GM20431 (cell line): Measurements from ENCODE around the gene NEDD4L.
"Not testable (repeated sequence)": the region's sequence is repeated elsewhere in the genome, so short reads cannot be mapped to it uniquely, and the experiment has no call there.

ENCODE experiments used
- in situ Hi-C: fragments of 300-500 bp; cut with MseI, MboI; formaldehyde crosslinking; loops from one replicate; pipeline ENCODE4 v1.15.0; 2020; ENCODE audit warnings: low sequenced_read_pairs; ENCODE audit not compliant: unreplicated experiment

NEDD4L gene

DNA sequence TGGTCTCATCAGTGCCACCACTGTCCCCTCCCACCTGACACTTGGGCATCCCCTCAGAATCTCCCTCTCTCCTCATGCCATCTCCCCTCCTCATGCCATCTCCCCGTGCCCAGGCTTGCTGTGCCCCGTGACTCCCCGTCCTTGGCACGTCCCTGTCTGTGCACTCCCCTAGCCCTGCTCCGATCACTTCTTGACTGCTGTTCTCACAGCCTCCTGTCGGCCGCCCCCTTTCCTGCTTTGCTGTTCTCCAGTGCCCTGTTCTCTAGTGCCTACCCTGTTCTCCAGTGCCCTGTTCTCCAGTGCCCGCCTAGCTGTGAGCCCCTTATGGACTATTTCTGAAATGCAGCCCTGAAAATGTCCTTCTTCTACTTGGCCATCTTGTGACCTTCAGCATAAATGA, 331.0 kb downstream of the NEDD4L start:
- in situ Hi-C loops: no loop called here

DNA sequence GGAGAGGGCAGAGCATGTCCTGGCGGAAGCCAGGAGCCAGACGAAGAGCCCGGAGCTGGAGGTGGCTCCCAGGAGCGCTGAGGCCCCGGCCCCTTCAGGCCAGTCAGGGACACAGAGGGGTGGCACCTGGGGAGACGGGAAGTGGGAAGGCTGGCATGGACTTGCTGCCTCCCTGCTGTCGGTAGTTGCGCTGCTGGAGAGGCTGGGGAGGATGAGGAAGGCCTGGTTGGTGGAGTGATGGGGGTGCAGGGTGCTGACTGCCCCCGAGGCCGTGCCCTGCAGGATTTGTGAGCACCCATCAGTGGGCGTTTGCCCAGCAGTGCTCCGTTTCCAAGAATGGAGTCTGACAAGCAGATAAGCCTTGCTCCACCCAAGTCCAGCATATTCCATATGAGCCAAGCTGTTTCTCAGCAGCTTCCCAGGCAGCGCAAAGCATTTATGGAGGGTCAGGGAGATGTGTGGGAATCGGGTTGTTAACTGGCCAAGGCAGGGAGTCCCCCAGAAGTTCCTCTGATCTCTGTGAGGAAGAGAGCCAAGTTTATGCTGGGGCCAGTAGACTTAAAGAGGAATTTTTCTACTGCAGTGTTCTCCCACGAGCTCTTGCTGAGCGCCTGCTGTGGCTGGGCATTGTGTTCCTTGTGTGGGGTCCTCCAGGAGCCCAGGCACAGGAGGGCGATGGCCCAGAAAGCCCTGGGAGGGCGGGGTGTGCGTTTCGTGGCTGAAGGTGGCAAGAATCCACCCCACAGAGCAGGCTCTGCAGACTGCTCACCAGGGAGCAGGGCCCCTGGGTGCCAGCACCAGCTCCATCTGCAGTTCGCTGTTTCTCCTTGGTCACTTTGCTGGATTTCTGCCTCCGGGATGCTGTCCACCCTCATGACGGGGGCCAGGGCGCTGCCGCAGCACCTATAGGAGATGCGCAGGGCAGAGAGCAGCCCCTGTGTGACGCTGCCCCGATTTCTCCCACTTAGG, 334.7 kb downstream of the NEDD4L start:
- in situ Hi-C loops: no loop called here

DNA sequence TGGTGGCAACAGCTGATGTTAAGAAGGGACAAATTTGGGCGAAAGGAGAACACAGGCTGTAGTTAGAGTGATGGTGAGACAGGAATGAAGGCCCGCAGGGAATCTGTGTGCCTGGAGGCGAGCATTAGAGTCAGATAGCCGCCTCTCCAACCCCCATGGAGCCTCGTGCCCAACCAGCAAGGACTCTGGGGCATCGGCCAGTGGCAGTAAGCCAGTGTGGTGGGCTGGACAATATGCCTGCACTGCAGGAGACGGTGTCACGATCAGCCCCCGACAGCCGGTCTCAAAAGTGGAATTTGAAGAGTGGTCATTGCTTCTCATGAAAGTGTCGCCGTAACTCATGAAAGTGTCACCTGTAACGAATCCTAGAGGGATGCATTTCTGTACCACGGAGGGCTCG, 335.4 kb downstream of the NEDD4L start:
- in situ Hi-C loops: no loop called here

DNA sequence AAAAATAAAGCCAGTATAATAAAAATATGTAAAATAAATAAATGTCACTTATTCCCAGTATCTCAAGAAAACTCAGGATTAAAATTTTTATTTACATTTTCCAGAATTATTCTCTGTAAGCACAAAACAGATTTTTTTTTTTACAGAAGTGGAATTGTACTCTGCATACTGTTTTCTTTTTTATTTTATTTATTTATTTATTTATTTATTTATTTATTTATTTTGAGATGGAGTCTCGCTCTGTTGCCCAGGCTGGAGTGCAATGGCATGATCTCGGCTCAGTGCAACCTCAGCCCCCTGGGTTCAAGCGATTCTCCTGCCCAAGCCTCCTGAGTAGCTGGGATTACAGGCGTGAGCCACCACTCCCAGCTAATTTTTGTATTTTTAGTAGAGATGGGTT, 336.1 kb downstream of the NEDD4L start:
- in situ Hi-C loops: not testable (repeated sequence)

DNA sequence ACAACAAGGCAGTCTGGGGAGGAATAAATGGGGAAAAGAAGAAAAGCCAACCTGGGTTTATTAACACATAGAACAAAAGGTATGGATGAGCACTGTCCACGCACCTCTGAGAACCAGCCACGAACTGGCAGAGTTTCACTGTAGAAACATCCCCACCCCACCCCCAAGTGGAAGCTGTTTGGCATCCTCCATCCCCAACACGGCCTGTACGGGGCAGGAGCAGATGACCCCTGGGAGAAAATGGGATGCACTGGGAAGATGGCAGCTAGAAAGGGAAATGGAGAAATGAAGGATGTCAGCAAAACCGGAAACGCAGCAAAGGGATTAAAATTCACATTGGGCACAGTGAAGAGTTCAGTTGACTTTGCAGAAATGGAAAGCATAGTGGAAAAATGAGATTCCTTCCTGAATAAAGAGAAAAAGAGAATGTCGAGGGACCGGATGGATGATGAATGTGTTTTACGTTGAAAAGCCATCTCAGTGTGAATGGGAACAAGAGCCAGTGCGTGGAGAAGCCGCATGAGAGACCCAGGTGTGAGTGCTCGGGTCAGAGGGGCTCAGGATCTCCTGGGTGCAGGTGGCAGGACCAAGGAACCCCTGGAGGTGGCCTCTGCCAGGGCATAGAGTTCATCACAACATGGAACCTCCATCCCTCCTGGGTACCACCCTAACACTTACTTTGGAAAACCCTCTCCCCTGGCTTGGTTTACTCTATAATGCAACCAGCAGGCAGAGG, 337.8 kb downstream of the NEDD4L start:
- in situ Hi-C loops: no loop called here

DNA sequence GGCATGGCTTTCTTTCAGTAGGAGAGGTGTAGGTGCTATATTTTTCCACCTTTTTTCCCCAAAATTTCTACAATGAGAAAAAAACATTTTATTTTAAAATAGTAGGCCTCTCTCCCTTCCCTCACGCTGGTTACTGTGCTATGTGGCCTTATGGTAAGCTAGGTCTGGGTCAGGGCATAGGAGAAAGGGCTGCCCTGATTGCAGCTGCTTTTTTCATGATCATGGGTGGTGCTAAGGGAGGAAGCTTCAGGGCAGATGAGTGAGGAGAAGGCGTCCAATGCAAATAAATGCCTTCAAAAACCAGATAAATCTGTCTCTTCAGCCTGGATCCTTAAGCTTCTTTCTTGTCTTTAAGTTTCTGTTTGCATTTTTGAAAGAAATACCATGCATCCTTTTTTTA, 338.4 kb downstream of the NEDD4L start:
- in situ Hi-C loops: no loop called here

DNA sequence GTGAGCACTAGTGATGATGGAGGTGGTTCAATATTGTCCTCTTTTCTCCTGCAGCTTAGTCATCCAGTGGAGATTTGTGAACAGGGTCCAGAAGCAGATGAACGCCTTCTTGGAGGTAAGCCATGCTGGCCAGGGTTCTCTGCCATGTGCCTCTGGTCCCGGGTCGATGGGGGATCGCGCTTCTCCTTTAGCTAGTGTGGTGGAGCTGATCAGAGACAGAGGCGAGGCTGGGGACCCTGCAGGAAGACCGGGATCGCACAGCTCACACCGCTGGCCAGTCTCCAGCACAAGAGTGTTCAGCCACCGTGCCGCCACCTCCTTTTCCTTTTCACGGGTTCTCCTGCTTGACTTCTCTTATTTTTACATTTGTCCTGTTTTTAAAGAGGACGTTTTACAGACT, 341.4 kb downstream of the NEDD4L start:
- in situ Hi-C loops: no loop called here

DNA sequence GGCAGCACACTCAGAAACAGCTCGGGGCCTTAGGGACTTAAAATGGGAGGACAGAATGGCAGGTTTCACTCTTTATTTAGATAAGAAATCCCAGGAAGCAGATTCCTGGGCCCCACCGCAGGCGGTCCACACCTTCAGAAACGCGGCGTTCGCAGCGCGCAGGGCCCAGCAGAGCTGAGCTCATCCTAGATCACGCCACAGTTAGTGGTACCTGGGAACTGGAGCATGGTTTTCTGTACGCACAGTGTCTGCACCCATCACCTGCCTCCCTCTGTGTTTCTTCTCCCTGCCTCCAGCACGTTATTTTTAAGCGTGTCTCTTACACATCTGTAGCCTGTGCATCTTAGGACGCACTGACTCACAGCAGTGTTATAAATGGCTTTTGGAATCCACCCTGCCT, 342.8 kb downstream of the NEDD4L start:
- in situ Hi-C loops: no loop called here

DNA sequence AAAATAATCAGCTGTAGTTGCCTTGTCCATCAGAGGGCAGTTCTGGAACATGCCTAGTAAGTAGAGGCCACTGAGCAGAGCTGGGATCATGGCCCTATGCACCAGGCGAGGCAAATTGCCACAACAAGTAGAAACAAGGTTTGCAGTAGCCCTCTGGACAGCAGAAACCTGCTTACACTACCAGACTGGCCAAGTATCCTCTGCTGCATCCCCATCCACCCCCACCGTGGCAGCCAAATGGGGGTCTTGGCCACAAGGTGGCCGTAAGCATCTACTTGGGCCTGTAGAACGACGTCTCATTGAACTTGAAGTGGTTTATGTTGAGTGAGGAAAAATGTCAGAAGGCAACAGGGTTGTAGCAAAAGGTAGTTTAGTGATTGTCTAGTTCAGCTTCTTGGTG, 343.7 kb downstream of the NEDD4L start:
- in situ Hi-C loops: no loop called here

DNA sequence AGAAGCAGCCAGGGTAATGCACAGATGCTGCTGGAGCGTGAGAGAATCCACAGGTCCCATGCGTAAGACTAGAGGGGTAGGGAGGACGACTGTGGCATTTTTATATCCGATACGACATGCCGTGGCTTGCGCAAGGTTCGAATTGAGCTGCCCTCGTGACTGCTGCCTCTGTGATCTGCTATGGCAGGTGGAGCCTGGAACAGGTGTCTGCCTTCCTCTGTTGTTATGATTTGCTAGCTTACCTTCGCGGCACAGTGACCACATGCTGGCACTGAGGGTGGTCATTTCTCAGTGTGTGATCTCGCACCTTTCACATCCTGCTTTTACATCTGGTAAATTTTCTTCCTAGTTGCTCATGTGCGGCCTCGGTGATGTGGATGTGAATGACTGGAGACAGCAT, 344.7 kb downstream of the NEDD4L start:
- in situ Hi-C loops: no loop called here

DNA sequence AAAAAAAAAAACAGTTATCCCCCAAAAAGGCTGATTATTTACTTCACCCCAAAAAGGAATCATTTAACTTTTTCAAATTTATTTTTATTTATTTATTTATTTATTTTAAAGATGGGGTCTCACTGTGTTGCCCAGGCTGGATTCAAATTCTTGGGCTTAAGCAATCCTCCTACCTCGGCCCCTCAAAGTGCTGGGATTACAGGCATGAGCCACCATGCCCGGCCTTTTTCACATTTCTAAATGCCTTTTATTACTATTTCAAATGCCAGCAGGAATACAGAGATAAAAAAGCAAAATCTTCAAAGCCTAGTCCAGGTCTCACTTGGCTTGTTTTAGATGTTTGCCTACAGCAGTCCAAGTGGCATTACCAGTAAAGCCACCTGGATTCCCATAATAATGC, 345.7 kb downstream of the NEDD4L start:
- in situ Hi-C loops: no loop called here

DNA sequence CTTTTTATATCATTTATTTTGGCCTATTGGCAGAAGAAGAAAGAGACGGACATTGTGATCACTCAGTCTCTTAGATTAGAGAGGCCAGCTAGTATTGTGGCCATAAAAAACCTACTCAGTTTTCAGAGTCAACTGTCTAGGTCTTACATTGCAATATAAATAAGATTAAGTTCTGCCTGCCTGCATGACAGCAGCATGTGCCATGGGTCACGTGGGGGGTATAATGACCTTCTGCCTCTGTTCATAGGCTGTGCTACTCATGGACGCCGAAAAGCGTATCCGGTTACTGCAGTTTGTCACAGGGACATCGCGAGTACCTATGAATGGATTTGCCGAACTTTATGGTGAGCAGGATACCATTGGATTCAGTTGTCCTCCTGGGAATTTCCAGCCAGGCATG, 346.4 kb downstream of the NEDD4L start:
- in situ Hi-C loops: no loop called here

DNA sequence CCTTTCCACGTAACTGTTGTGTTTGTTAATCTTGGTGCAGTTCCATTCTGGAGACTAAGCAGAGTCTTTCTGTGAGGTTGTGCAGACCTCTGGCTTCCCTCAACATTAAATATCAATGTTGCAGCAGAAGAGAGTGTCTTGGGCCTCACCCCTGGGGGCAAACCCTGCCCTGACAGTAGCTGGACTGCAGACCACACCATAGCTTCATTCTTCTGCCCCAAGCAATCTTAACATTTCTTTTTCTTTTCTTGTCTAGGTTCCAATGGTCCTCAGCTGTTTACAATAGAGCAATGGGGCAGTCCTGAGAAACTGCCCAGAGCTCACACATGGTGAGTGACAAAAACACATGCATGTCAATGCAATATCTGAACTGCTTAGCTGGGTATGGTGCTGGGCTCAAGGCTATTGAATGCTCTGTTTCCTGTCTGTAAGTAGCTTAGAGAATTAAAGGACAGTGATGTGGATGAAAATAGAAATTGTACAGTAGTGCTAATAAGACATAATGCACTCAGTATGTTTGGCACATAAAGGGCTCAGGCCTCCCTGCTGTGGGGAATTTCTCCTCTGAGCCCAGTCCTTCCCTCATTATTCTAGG, 347.3 kb downstream of the NEDD4L start:
- in situ Hi-C loops: no loop called here

DNA sequence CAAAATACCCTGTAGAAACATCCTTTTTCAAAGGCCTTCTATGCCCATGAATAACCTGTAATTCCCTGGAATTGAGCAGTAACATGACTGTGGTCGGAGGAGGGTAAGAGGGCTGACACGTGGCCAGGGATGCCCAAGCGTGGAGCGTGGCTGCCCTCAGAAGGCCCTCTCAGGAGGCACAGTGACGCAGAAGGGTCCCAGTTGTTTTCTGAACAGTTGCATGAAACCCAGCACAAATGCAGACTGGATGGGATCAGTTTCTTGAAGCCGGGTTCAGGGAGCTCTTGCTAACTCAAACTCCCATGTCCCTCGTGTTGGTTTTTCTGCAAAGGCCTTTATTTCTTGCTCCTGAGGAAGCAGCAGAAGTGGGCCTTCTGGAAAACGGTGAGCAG, 347.9 kb downstream of the NEDD4L start:
- in situ Hi-C loops: no loop called here

DNA sequence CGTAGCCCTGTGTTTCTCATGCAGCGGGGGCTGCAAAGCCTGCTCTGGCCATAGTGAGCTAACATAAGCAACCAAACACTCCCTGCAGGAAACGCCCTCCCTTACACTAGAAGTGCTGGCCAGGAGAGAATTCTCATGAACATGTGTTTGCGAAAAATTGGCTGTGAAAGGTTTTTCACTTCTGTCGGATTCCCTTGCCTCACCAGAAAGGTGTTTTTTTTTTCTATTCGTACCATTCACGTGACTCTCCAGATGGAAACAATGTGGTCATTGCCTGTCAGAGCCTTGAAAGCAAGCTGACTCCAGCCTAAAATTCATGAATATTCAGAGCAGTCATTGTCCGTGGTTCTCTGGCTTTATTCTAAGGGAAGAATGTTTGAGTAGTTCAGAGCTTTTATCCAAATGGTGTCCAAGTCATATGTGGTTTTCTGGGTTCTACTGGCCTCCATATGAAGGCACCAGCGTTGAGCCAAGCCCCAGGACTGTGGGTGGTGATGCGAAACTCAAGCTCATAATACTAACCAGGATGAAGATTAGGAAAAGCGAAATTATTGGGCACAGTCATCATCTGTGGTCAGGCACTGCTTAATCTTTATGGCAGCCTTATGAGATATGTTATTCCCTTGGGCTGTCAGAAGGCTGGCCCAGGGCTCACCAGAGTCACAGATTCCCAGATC, 348.4 kb downstream of the NEDD4L start:
- in situ Hi-C loops: no loop called here

DNA sequence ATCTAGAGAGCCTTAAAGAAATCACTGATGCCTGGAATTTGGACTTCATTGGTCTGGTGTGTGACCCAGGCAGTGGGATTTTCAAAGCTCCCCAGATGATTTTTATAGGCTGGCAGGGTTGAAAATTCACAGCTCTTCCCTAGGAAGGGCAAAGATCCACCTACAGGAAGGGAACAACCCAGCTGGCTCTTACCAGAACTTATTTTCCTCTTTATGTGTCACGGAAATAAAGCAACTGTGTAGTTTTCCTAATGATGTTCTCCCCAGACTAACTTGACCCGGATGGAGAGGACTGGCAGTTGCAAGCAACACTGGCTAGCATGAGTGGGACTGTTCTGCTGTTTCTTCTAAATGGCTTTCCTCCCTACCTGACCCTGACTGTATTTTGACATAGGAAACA, 349.3 kb downstream of the NEDD4L start:
- in situ Hi-C loops: no loop called here

DNA sequence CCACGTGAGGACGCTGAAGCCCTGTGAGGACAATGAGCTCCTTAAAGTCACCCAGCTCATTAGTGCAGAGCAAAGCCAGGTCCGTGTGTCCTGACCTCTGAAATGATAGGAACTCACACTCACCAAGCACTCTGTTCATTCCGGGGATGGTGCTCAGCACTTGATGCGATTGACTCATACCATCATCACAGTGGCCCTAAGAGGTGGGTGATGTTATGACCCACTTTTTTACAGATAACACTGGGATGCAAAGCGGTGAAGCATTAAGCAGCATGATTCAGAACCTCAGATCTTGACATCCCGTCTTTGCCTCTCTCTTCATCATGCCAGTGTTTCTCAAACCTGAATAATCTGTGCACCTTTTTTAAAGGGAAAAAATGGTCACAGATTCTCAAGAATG, 350.0 kb downstream of the NEDD4L start:
- in situ Hi-C loops: no loop called here

DNA sequence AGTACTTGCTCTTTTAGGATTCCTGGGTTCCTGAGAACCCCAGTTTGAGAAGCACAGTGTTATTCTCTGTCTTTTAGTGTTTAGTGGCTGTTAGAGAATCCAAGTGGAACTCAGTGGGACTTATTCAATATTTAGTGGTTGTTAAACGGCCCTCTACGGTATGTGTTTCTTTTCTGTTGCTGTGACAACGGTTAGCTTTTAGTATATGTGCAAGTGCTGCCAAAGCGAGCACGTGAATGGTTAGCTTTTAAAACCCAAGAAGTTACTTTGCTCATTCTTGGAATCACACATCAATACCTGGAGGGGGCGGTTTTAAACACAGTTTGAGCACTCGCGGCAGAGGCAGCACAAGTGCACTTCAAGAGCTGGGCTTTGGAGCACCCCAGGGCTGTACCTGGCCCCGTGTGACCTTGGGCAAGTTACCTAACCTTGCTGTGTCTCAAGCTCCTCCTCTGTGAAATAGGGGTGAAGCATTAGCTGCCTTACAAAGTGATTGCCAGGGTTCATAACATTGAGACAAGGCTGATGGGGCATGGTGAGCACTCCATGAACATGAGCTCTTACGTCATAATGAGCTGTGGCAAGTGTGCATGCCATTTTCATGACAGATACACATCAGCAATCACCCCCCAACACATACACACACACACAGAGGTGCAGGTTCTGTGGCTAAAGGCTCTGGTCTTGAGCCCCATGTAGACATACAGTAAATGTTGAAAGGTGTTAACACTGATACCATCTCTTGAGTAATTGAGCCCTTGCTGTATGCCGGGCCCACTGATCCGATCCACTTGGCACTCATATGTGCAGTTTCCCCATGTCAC, 350.8 kb downstream of the NEDD4L start:
- in situ Hi-C loops: no loop called here

DNA sequence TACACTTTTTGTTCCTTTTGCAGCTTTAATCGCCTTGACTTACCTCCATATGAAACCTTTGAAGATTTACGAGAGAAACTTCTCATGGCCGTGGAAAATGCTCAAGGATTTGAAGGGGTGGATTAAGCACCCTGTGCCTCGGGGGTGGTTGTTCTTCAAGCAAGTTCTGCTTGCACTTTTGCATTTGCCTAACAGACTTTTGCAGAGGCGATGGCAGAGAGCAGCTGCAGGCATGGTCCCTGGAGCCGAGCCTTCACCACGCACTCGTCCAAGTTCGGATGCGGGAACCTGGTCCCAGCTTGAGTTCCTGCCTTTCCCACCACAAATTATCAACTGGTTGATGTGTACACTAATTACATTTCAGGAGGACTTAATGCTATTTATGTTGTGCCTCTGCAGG, 352.1 kb downstream of the NEDD4L start:
- in situ Hi-C loops: no loop called here

DNA sequence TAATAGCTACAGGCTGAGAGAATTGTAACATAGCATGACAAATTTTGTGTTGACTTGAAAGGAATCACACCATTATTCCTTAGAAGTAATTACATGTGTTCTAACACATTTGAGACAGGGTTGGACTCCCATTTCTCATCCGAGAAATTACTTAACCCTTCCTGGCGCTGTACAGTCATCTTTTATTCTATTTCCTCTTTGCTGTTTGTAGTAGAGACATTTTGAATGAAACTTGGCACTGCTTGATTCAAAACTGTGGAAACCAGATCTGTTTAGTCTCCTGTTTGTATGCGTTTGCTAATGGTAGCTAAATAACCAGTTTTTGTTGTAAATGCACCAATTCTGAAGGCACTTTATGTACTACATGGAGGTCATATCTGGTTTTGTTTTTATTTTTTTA, 352.9 kb downstream of the NEDD4L start:
- in situ Hi-C loops: no loop called here
